Thyroid gland (tissue), 4 donors: Measurements from ENCODE around the gene PEX5. TPM values are rescaled to one million over a fixed set of nuclear protein-coding genes. Genes with fewer than 3 reads are reported as not detected.
"Not testable (repeated sequence)": the region's sequence is repeated elsewhere in the genome, so short reads cannot be mapped to it uniquely, and the experiment has no call there.

ENCODE experiments used
- DNase-seq, 2 donors: peaks; one replicate each; pipeline ENCODE4 v3.0.0-alpha.2; 2019
- H3K27ac ChIP-seq, 3 donors: fragments of 200-600 bp; sonication (generic); 1 replicate in 2 of 3; 2 replicates in 1 of 3; pipeline ENCODE4 v1.5.1; 2016 to 2019; ENCODE audit warnings: mild to moderate bottlenecking in 1 of 3, moderate library complexity in 1 of 3
- H3K27me3 ChIP-seq: fragments of 200-600 bp; sonication (generic); one replicate; pipeline ENCODE4 v1.5.1; 2019
- H3K36me3 ChIP-seq, 2 donors: fragments of 200-600 bp; sonication (generic); one replicate each; pipeline ENCODE4 v1.5.1; 2016 to 2019
- H3K4me1 ChIP-seq, 2 donors: fragments of 200-600 bp; sonication (generic); one replicate each; pipeline ENCODE4 v1.5.1; 2017 to 2019
- H3K4me3 ChIP-seq, 3 donors: fragments of 200-600 bp; sonication (generic); replicated peaks in 1 of 3; 1 replicate in 2 of 3; 2 replicates in 1 of 3; pipeline ENCODE4 v1.5.1; 2016; ENCODE audit warnings: mild to moderate bottlenecking in 1 of 3
- H3K9me3 ChIP-seq: fragments of 200-600 bp; sonication (generic); one replicate; pipeline ENCODE4 v1.5.1; 2017
- CTCF ChIP-seq, 6 experiments: fragments of 200-600 bp in 3 of 6; fragments of 450-650 bp in 3 of 6; sonication (generic) in 3 of 6; IDR thresholded peaks; one replicate each; pipeline ENCODE4 v1.5.1; 2016 to 2019; ENCODE audit warnings: antibody characterized with exemption in 6 of 6, mild to moderate bottlenecking in 2 of 6, inconsistent platforms in 1 of 6, moderate library complexity in 1 of 6
- POLR2A ChIP-seq, 2 donors: fragments of 450-650 bp; IDR thresholded peaks; one replicate each; pipeline ENCODE4 v1.6.1; 2017; ENCODE audit warnings: antibody characterized with exemption in 2 of 2, mild to moderate bottlenecking in 2 of 2, moderate library complexity in 1 of 2
- WGBS, 2 donors: methylation state at CpG; one replicate each; pipeline ENCODE4 v1.1.5; 2017; 5-methylcytosine and 5-hydroxymethylcytosine counted together
- intact Hi-C: fragments of 100-400 bp; cut with DNase I; formaldehyde crosslinking; loops from one replicate; pipeline ENCODE4 v1.15.1; 2023
- total RNA-seq, 4 donors: library from RNA; depleted of rRNA; stranded (reverse); fragments of >200 nt; gene quantifications; one replicate each; pipeline ENCODE4 v1.2.3, GENCODE V29; 2016

PEX5 gene
- total RNA-seq, 4 donors from 2014 or later = 28.5 to 37.6 (median 32.8) TPM

- no peaks in the 10 kb centered on the region for H3K4me1 ChIP-seq
- no peaks in the 10 kb centered on the region for H3K9me3 ChIP-seq
- intact Hi-C loops = no loop called here
- peaks cover 48 to 53% of the 10 kb centered on the region in 2 donors for H3K36me3 ChIP-seq
- no peak for TF ChIP-seq POLR2A (IDR thresholded peaks at IDR 0.05)
- TF ChIP-seq CTCF (IDR thresholded peaks at IDR 0.05) = no peak
- no peak overlapping the region for H3K27ac ChIP-seq
- no peaks in the 10 kb centered on the region for H3K27me3 ChIP-seq
- WGBS, 2 donors = 92 to 98% methylated on average over 11 to 14 of the region's 14 CpGs
- no peak for DNase-seq
- no peak overlapping the region for H3K4me3 ChIP-seq
Measured at GRCh38 chr12:7209958-7210357, 20.5 kb downstream of the PEX5 start.

GRCh38 chr12:7210642-7211151 is 21.2 kb downstream of the PEX5 start:
- H3K27ac ChIP-seq = no peak overlapping the region
- H3K4me1 ChIP-seq = no peaks in the 10 kb centered on the region
- DNase-seq = no peak
- H3K4me3 ChIP-seq = no peak overlapping the region
- TF ChIP-seq CTCF (IDR thresholded peaks at IDR 0.05) = no peak
- H3K36me3 ChIP-seq = peaks cover 48 to 53% of the 10 kb centered on the region in 2 donors
- 95 to 96% methylated on average over 6 of the region's 6 CpGs for WGBS, 2 donors
- intact Hi-C loops = no loop called here
- H3K9me3 ChIP-seq = no peaks in the 10 kb centered on the region
- H3K27me3 ChIP-seq = no peaks in the 10 kb centered on the region

GRCh38 chr12:7212678-7213077 is 23.2 kb downstream of the PEX5 start:
- intact Hi-C loops = no loop called here
- DNase-seq = no peak
- no peak overlapping the region for H3K4me3 ChIP-seq
- no peaks in the 10 kb centered on the region for H3K9me3 ChIP-seq
- no peaks in the 10 kb centered on the region for H3K27me3 ChIP-seq
- H3K4me1 ChIP-seq = no peaks in the 10 kb centered on the region
- peaks cover 39 to 41% of the 10 kb centered on the region in 2 donors for H3K36me3 ChIP-seq
- no peak overlapping the region for H3K27ac ChIP-seq
- 91 to 100% methylated on average over 2 of the region's 2 CpGs for WGBS, 2 donors
- no peak for TF ChIP-seq CTCF (IDR thresholded peaks at IDR 0.05)

- H3K27me3 ChIP-seq, H3K27ac ChIP-seq, DNase-seq, H3K9me3 ChIP-seq, H3K4me1 ChIP-seq, intact Hi-C loops, H3K4me3 ChIP-seq: not testable (repeated sequence)
- WGBS, 2 donors = 100% methylated on average over 1 of the region's 2 CpGs; no CpG with 5 or more reads in 1 of the 2 donors
- H3K36me3 ChIP-seq = peaks cover 28 to 31% of the 10 kb centered on the region in 2 donors
Measured at GRCh38 chr12:7213745-7214144, 24.3 kb downstream of the PEX5 start.

DNA sequence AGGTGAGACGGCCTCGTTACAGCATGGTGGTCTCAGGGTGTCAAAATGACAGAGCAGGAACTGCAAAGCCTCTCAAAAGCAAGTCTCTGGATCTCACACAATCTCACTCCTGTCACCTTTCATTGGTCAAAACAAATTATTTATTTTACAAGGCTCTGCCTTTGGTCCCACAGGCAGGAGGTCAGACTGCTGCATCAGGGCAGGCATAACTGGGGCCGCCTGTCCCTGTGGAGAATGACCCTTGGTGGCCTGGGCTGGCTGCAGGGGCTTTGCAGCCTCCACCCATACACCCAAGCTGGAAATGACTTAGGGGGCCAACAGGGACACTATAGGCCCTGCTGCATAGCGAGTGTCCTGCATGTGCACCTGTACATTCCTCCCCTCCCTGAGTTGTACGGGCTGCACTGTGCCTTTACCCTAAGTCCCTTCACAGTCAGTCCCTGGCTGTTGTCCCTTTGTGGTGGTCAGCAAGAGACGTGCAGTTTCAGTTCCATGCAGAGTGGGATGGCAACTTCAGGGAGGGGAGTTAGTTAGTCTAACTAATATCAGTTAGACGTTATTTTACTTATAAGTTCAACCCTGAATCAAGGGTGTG is 28.1 kb downstream of the PEX5 start:
- Histone ChIP-seq H3K4me3 (no peak overlapping the region), H3K36me3 (peaks cover 0 to 2% of the 10 kb centered on the region in 2 donors), H3K4me1 (no peaks in the 10 kb centered on the region), H3K9me3 (no peaks in the 10 kb centered on the region), H3K27ac (no peak overlapping the region), H3K27me3 (no peaks in the 10 kb centered on the region)
- no peak for DNase-seq
- 60 to 69% methylated on average over 7 of the region's 7 CpGs for WGBS, 2 donors
- TF ChIP-seq POLR2A (IDR thresholded peaks at IDR 0.05) = no peak
- no peak for TF ChIP-seq CTCF (IDR thresholded peaks at IDR 0.05)
- intact Hi-C loops = loop anchor here (5.0 kb wide), 1 partner anchor 245 kb away; no protein-coding TSS in a partner anchor
